Ovary (tissue), 3 donors: ENCODE results near the gene AFF3.

ENCODE experiments used
- EP300 ChIP-seq: sonication (generic); formaldehyde crosslinking; IDR thresholded peaks from one replicate; pipeline ENCODE4 v1.6.1; 2017; ENCODE audit warnings: antibody characterized with exemption
- POLR2A ChIP-seq: fragments of 450-650 bp; IDR thresholded peaks from one replicate; pipeline ENCODE4 v1.6.1; 2017; ENCODE audit warnings: antibody characterized with exemption, mild to moderate bottlenecking, moderate library complexity
- TF ChIP-seq, protein P1 (sequence below), 3 donors: fragments of 450-650 bp in 2 of 3; fragments of 200-600 bp in 1 of 3; IDR thresholded peaks; one replicate each; pipeline versions ENCODE4 v1.5.1 to v1.8.0; 2016 to 2022; ENCODE audit warnings: antibody characterized with exemption in 3 of 3, mild to moderate bottlenecking in 1 of 3
- donor health status: DM: no; HTN: no; CAD: no.

DNA sequence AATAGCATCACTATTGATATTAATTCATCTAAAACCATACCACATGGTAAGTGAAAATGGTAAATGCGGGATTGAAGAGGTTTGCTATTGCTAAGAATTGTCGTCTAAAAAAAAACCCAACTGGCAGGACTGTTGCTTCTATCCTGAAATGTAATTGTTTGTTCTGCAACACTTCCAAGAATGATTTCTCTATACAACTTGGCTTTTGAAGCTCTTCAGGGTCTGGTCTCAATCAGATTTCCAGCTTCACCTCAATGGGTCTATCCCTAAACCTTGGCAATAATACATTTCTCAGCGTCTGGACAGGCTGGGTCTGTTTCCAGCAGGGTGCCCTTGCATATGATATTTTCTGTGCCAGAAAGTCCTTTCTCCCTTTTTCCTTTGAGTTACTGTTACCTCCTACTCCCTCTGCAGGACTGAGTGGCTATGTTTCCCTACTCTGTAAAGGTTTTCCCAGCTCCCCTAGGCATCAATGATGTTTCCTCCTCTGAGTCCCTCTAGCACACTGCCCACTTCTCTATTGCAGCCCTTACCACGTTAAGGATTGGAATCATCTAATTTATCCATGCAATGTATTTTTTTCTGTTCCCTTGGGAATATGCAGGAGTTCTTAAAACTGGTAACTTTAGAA is 534.4 kb downstream of the AFF3 start:
- TF ChIP-seq, protein P1, sequence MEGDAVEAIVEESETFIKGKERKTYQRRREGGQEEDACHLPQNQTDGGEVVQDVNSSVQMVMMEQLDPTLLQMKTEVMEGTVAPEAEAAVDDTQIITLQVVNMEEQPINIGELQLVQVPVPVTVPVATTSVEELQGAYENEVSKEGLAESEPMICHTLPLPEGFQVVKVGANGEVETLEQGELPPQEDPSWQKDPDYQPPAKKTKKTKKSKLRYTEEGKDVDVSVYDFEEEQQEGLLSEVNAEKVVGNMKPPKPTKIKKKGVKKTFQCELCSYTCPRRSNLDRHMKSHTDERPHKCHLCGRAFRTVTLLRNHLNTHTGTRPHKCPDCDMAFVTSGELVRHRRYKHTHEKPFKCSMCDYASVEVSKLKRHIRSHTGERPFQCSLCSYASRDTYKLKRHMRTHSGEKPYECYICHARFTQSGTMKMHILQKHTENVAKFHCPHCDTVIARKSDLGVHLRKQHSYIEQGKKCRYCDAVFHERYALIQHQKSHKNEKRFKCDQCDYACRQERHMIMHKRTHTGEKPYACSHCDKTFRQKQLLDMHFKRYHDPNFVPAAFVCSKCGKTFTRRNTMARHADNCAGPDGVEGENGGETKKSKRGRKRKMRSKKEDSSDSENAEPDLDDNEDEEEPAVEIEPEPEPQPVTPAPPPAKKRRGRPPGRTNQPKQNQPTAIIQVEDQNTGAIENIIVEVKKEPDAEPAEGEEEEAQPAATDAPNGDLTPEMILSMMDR (IDR thresholded peaks at IDR 0.05) = no peak
- TF ChIP-seq POLR2A = no peak
- no peak for TF ChIP-seq EP300
